GM19395 (cell line): Measurements from ENCODE around the gene GAMT.

Source experiments
- ATAC-seq: cut with Tn5 transposase; IDR thresholded peaks from one replicate; pipeline ENCODE4 v1.9.1; 2021; ENCODE audit warnings: mild to moderate bottlenecking, moderate library complexity; ENCODE audit not compliant: unreplicated experiment

Gene GAMT

GRCh38 chr19:1386945-1387683 lies 14.2 kb downstream of the GAMT start:
- no peak for ATAC-seq

DNA sequence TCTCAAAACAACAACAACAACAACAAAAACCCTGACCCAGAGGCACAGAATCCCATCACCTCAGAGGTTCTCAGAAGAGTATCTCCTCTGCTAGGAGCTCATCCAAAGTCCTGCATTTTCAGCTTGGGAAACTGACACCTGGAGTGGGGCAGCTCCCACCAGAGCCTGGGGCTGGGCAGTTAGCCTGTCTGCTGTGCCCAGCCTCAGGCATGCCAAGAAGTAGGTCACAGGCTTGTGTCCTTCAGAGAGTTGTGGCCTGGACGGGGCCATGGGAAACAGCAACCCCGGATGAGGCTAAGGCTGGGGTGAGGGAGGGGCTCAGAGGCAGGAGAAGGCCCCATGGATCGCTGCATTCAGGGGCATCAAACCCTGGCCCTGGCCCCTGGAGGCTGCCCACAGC lies 15.5 kb downstream of the GAMT start:
- ATAC-seq: no peak

- ATAC-seq: no peak
These were observed 16.7 kb downstream of the GAMT start for GRCh38 chr19:1384478-1385110.

DNA sequence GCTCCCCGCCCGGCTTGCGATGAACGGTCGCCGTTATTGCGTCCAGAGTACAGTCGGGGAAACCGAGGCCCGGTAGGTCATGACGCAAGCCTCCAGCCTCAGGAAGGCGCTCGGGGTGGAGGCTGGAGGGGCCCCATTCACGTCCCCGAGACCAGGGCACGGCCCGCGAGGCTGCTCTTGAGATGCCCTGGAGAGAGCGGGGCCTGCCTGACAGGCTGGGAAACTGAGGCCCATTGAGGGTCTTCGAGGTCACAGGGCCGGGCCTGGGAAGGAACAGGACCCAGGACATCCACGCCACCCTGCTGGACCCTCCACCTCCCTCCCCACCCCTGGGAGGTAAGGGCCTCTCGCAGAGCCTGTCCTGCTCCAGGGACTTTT lies 17.3 kb downstream of the GAMT start:
- no peak for ATAC-seq

GRCh38 chr19:1383312-1384084 lies 17.8 kb downstream of the GAMT start, which contains the start of gene NDUFS7:
NDUFS7 (plus strand) TSS chr19:1383907; CDS start chr19:1383927, 20 bp downstream.
- ATAC-seq: peak; percentile 75

GRCh38 chr19:1383017-1383311 lies 18.4 kb downstream of the GAMT start:
- ATAC-seq: no peak

DNA sequence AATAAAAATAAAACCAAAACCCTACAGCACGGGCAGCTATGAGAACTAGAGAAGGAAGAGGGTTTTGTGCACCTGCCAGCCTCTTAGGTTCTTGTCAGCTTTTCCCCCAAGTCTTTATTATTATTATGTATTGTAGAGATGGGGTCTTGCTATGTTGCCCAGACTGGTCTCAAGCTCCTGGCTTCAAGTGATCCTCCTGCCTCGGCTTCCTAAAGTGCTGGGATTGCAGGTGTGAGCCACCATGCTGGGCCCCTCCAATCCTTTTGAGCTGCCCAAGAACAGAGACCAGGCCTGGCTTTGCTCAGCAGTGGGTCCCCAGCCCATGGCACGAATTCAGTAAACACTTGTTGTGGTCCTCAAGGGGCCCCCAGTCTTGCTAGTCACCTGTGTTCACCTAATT lies 19.1 kb downstream of the GAMT start:
- ATAC-seq: no peak

GRCh38 chr19:1379961-1380489 lies 21.3 kb downstream of the GAMT start:
- ATAC-seq: no peak

DNA sequence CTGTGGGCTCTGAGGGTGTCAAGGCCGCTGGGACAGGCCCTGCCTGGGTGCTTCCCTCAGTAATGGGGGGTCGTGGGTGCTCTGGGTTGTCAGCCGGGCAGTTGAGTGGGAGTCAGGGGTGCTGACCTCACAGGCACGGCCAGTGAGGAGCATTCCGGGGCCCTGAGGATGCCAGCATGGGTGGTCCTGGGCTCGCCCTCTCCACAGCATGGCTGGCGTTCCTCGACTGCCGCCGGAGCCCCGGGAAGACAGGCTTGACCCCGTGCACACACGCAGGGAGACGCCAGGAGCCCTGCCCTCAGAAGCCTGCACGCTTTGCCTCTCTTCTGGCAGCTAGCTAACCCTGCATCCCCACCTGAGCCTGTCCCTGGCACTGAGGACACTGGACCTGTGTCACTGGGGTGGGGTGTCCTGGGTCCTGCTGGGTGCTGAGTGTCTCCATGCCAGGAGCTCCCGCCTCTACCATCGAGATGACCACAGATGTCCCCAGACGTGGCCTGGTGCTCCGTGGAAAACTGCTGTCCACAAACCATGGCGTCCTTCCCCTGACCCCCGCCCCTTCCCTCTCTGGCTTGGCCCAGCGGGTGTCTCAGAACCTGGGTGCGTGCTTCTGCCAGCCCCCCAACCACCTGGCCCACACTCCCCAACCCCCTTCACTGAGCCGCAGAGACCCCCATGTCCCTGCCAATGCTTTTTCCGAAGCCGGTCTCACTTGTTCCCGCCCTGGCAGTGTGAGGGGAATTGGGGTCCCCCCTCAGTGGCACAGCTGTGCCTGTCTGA lies 22.0 kb downstream of the GAMT start:
- ATAC-seq: no peak

DNA sequence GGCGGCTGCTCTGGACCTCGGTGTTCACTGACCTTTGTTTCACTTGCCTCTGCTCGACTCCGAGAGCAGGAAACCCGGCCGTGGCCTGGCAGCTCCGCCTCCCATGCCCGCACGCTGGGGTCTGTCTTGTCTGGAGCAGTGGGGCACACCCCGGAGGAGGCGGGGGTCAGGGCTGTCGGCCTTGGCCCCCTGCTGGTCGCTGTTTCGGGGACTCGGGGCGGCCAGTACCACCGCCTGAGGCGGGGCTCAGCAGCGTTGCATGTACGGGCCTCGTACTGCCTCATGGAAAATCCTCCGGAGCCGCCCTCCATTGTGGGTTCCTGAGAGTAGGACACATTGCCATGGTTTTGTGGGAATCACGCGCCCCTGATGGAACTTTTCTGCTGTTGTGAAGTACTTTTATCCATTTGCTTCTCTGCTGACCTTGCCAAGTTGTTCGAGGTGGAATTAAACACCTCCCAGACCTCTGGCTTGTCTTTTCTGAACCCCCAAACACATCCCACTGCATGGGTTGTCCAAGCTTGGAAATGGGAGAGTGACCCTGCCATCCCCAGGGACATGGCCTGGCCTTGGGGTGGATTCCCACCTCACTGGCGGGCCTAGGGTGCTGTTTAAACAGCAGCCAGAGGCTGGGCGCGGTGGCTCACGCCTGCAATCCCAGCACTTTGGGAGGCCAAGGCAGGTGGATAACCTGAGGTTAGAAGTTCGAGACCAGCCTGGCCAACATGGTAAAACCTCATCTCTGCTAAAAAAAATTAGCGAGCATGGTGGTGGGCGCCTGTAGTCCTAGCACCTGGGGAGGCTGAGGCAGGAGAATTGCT lies 23.2 kb downstream of the GAMT start:
- ATAC-seq: no peak

DNA sequence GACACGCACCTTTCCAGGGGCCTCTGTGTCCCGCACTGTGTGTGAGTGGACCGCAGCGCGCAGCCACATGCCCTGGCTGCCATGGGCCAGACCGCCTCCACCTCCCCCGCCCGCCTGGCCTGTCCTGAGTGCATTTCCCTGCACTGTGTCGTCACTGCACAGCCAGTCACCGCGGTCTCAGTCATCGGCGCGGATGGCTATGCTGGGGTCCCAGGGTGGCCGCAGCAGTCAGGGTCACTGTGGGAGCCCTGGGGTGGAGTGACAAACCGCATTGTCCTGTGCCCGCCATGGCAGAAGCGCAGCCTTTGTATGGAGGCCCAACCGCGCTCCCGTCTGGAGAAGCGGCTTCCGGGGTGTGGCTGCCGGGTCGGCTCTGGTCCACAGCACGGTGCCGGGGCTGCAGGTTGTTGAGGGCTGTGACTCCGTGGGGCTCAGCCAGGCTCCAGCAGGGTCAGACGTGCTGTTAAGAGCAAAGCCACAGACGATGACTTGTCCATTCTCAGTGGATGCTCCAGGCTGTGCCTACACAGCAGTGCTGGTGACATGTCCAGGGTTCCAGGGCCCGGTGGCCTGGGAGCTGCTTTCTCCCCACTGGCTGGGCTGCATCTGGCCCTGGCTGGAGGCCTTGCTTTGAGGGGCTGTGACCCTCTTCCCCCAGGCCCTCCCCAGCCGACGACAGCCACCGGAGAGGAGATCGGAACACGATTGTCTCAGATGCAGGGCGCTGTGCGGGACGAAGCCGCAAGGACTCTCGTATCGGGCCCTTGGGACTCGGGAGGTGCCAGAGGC lies 24.0 kb downstream of the GAMT start:
- ATAC-seq: no peak

DNA sequence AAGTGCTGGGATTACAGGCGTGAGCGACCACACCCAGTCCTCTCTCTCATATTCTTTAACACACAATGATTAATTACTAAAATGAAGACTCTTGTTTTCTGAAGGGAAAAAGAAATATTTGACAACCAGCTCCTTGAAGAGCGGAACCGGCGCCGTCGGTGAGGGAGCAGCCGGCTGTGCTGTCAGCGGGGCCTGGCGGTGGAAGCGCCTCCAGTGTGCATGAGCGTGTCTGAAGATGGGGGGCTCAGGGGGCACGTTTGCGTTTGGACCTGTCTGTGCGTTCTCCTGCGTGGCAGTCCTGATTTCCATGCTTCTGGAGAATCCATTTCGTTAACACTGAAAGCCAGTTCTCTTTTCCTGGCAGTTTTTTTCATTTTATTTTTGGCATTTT lies 24.9 kb downstream of the GAMT start:
- ATAC-seq: no peak

GRCh38 chr19:1374250-1374577 lies 27.1 kb downstream of the GAMT start:
- ATAC-seq: no peak

DNA sequence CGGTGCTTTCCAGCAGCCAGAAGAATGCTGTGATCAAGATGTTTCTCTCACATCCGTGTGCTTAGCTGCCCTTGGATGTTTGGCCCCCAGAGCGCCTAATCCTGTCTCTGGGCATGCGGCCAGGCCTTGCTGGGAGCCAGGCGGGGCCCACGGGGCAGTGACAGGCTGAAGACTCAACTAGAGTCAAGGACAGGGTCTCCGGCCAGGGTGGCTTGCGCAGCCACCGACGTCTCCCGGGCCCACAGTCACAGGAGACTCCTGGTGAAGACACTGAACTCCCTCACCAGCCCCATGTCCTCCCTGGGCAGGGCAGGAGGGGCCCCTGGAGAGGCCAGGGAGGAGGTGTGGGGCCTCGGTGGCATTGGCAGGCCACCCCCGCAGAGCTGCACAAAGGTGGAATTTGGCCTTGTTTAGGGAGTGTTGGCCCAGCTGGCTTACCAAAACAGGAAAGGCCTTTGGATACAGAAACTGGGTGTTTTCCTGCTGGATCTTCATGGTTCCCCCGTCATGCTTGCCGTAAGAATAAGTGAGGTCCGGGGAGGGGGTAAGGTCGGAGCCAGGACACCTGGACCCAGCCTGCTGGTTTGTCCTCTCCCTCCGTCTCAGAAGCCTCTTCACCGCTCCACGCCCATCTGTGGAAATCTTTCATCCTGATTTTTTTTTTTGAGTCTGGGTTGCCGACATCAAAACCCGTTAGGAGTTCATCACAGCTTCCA lies 27.6 kb downstream of the GAMT start:
- ATAC-seq: no peak

GRCh38 chr19:1373042-1373533 lies 28.3 kb downstream of the GAMT start:
- no peak for ATAC-seq

GRCh38 chr19:1370579-1371361 lies 30.6 kb downstream of the GAMT start:
- ATAC-seq: no peak

DNA sequence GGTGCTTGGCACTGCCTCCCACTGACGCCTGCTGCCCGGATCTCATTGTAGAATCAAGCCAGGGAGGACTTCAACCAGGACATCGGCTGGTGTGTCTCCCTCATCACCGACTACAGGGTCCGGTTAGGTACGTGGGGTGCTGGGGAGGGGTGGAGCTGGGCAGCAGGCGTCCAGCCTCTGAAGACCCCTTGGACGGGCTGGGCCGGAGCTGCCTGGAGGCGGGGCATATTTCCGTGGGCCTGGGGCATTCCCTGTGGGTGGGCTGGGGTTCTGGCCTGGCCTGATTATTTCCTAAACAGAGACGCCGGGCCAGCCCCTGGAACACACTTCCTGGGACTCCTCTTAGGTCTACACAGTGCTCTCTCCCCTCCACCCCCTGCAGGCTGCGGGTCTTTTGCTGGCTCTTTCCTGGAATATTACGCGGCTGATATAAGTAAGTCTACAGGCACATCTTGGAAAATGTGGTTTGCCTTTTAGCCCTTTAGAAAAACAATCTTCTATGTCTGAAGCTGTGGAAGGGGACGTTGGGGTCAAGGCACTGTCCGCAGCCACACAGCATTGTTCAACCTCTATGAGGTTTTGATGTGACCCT lies 32.0 kb downstream of the GAMT start:
- ATAC-seq: no peak
